Sciatic nerve (tissue), 2 donors: ENCODE data around the gene BBS2. TPM values are rescaled to one million over a fixed set of nuclear protein-coding genes. Genes with fewer than 3 reads are reported as not detected.
A peak's percentile ranks its signal among the peaks of the same experiment; 100 is the strongest.

Experiments used
- ATAC-seq: fragments of 200-7000 bp; cut with Tn5 transposase; one replicate; pipeline ENCODE4 v1.9.1; 2020; ENCODE audit warnings: mild to moderate bottlenecking, moderate library complexity
- DNase-seq: peaks from one replicate; pipeline ENCODE4 v3.0.0-alpha.2; 2020; ENCODE audit warnings: low spot score
- intact Hi-C: fragments of 100-400 bp; cut with DNase I; formaldehyde crosslinking; loops from one replicate; pipeline ENCODE4 v1.14.2; 2022
- total RNA-seq: library from RNA; stranded (reverse); fragmentation: NEBNext Ultra II Directional; extraction: Animal tissue kit (Norgen Biotek cat#: 25700); gene quantifications from one replicate; pipeline ENCODE4 v1.2.1, GENCODE V29; 2021
- donor health status: DM: no; HTN: no; CAD: no.
- donor health status: DM: no; HTN: no; CAD: no.

The BBS2 gene
- total RNA-seq, 1 donor from 2014 or later = 110 TPM

DNA sequence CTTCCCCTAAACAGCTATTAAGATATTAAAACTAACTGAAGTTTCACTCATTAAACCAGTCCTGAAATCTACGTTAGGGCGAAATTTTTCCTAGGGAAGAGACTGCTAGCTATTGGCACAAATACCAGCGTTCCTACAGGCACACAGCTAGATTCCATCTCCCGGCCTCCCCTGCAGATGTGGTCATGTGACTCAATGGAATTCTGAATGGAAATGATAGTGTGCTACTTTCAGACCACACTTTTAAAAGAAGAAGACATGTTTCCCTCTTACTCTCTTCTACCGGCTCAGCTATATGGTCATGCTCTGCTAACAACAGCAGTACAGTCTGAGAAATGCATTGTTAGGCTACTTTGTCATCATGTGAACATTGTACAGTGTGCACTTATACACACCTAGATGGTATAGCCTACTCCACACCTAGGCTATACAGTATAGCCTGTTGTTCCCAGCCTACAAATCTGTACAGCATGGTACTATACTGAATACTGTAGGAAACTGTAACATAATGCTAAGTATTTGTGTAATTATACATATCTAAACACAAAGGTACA is 37.1 kb downstream of the BBS2 start:
- no peak for ATAC-seq
- DNase-seq = no peak
- intact Hi-C loops = no loop called here

GRCh38 chr16:56481468-56482122 is 38.2 kb downstream of the BBS2 start:
- ATAC-seq (no peak), DNase-seq (no peak)
- intact Hi-C loops = no loop called here

- DNase-seq = no peak
- intact Hi-C loops = no loop called here
- ATAC-seq = no peak
These were observed 38.9 kb downstream of the BBS2 start for GRCh38 chr16:56480776-56481467.

DNA sequence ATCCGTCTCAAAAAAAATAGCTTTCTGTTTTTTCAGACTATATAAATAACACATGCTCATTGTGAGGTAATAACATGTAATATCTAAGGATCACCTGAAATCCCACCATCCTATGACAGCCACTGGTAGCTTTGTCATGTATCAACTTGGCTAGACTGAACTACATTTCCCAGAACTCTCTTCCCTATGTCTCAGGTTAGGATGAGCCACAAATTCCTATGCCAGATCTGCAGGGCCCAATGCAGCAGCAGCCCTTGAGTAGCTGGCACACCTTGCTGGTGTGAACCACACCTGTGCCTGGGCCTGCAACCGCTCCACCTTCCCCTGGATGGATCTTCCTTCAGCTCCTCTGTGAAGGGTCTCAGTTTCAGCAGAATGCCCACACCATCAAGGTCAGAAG is 40.4 kb downstream of the BBS2 start:
- intact Hi-C loops = no loop called here
- ATAC-seq = no peak
- no peak for DNase-seq

GRCh38 chr16:56478281-56479049 is 41.4 kb downstream of the BBS2 start:
- intact Hi-C loops = no loop called here
- ATAC-seq (no peak), DNase-seq (no peak)

DNA sequence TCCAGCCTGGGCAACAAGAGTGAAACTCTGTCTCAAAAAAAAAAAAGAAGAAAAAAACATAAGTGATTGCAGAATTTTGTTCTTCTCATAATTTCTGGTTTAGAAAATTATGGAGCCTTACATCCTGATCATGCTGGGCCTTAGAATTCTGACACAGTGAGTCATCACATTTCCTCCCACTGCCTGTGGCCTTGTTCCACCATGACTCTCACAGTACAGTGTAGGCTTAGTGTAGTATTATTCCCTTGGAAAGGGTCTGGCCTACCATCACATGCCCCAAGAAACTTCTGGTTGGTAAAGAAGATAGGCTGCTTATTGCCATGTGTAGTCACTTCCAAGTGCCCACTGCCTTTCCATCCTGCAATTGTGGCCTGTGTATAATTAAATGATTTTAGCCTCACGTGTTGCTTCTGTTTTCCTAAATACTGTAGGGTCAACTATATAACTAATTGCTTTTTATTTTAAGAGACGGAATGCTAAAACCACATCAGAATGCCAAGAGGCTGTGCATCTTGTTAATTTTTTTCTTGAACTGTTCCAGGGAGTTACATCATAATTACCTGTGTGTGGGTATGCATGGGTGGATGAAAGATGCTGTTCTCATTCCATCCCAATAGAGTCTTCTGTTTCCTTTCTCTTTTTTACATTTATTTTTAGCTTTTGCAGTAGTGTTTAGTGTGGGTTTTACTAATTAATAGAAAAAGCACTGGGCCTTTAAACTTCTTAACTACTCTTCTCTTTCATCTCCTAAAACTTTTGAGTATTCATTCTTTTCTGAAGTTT is 42.5 kb downstream of the BBS2 start:
- no peak for DNase-seq
- peak; percentile 67 for ATAC-seq
- intact Hi-C loops = no loop called here

GRCh38 chr16:56475201-56475600 is 44.6 kb downstream of the BBS2 start:
- intact Hi-C loops = no loop called here
- ATAC-seq = no peak
- DNase-seq = no peak

DNA sequence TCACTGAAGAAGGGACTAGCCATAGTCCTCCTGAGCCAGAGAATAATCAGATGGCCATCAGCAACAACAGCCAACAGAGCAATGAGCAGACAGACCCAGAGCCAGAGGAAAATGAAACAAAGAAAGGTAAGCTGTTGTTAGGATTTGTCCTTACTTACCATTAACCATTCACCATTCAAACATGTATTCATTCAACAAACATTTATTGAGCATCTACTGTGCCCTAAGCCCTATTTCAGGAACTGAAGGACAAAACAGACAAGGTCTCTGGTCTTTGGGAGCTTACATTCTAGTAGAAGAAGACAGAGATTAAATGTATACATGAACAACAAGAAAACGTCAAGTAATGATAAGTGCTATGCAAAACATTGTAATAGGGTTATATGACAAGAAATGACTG is 49.2 kb downstream of the BBS2 start:
- ATAC-seq = no peak
- intact Hi-C loops = no loop called here
- DNase-seq = no peak

- ATAC-seq (no peak), DNase-seq (no peak)
- intact Hi-C loops = no loop called here
These were observed 49.6 kb downstream of the BBS2 start for GRCh38 chr16:56470232-56470631.

DNA sequence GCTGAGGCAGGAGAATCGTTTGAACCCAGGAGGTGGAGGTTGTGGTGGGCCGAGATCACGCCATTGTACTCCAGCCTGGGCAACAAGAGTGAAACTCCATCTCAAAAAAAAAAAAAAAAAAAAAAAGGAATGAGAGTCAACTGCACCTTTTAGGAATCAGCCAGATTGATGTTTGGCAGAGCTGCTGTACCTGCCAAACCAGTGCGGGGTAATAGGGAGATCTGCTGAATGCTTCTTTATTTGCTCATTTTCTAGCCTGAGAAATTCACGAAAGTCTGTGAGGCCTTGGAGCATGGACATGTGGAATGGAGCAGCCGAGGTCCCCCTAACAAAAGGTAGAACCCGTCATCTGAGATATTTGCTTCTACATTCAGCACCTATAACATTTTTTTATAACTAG is 50.1 kb downstream of the BBS2 start:
- intact Hi-C loops = no loop called here
- ATAC-seq (no peak), DNase-seq (no peak)

DNA sequence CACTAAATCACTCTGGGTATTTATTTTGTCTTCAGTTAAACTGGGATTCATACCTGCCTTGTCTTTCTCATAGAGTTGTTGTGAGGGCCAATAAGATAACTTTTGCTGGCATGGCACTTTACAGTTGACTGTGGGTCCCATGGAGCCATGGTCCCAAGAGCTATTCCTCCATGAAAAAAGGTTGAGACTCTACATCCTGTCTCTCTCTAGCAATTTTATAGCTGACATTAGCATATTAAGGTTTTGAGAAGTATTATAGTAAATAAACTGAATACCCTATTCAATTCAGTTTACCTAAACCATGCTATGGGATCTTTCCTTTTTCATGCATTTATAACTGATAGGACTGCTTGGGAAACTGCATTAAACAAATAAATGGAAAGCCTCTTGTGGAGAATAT is 51.0 kb downstream of the BBS2 start:
- intact Hi-C loops = no loop called here
- DNase-seq (no peak), ATAC-seq (no peak)

DNA sequence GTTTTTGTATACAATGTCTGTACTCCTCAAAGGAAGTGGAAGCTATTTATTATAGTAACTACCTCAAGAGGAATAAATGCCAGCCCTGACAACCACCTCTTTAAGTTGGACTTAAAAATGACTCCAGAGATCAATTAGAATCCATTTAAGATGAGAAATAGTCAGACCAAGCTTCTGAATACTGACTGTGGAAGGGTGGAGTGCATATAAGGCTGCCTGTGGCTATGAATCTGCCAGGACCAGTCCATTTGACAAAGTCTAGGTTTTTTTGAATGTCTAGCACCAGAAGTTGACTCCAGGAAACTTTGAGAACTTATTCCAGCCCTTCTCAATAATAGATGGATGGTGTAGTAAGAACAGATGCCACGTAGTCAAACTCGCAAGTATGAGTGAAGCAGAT is 53.5 kb downstream of the BBS2 start:
- ATAC-seq (no peak), DNase-seq (no peak)
- intact Hi-C loops = no loop called here

DNA sequence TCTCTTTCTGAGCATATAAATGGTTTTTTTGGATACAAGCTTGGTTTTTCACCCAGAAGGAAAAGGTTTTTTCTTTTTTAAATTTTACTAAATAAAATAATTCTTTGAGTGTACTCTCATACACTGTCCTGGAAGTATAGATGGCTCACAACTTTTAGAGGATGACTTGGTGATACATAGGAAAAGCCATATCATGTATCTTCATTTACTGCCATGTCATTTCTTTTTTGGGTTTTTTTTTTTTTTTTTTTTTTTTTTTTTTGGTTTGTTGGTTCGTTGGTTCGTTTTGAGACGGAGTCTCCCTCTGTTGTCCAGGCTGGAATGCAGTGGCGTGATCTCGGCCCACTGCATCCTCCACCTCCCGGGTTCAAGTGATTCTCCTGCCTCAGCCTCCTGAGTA is 56.7 kb downstream of the BBS2 start:
- ATAC-seq = no peak
- no peak for DNase-seq
- intact Hi-C loops = no loop called here

DNA sequence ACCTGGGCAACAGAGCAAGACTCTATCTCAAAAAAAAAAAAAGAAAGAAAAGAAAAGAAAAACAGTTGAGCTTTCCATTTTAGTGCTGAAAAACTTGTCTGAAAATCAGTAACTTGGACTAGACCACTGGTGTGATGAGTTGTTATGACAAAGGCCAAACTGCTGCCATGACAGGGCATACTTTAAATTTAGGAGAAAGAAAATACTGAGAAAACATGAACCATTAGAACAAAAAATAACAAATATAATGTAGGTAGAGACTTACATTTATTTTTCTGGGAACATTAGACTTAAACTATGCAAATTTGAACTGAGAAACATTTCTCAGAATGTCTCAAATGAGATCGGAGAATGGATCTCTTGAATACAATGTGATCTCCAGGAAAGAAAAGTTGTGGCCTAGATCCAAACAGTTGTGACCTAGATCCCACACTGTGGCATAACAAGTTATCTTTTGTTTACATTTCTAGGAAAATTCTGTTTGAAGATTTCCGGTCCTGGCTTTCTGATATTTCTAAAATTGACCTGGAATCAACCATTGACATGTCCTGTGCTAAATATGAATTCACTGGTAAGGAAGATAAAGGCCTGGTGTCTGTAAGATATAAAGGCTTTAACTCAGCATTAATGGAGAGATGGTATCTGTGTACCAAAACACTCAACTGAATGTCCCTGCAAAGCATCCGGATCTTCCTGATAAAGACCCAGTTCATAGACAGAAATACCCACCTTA is 57.6 kb downstream of the BBS2 start:
- intact Hi-C loops = no loop called here
- DNase-seq (no peak), ATAC-seq (no peak)

- DNase-seq = no peak
- no peak for ATAC-seq
- intact Hi-C loops = no loop called here
These were observed 59.7 kb downstream of the BBS2 start for GRCh38 chr16:56460101-56460500.

- ATAC-seq = no peak
- intact Hi-C loops = no loop called here
- no peak for DNase-seq
These were observed 61.8 kb downstream of the BBS2 start for GRCh38 chr16:56457927-56458470.

GRCh38 chr16:56451753-56452689 is 67.8 kb downstream of the BBS2 start:
- no peak for DNase-seq
- intact Hi-C loops = no loop called here

More at GRCh38 chr16:56451753-56452689, 67.8 kb downstream of the BBS2 start:
- peak; percentile 53 for ATAC-seq
